AG04450 (cell line): ENCODE results near the gene COL25A1. TPM values are rescaled to one million over a fixed set of nuclear protein-coding genes. Genes with fewer than 3 reads are reported as not detected.

Experiments
- CTCF ChIA-PET: fragments of 300-600, 350-600 bp; formaldehyde crosslinking; extraction: SDS; loops from one replicate; lab custom pipeline; 2022; ENCODE audit warnings: antibody characterized with exemption, inconsistent platforms; lab: Charles Lee
- POLR2A ChIA-PET: fragments of 350-600 bp; formaldehyde crosslinking; extraction: SDS; loops from one replicate; lab custom pipeline; 2021; ENCODE audit warnings: antibody characterized with exemption, inconsistent platforms; lab: Yijun Ruan, JAX
- DNase-seq: peaks from one replicate; pipeline ENCODE4 v3.0.0-alpha.2; 2011; ENCODE audit warnings: low read depth, low spot score
- H3K27ac ChIP-seq: one replicate; pipeline ENCODE4 v1.5.1; 2012; ENCODE audit warnings: low read depth, low read length, control low read depth
- H3K27me3 ChIP-seq: one replicate; pipeline ENCODE4 v1.6.0; 2012; ENCODE audit warnings: low read length; ENCODE audit not compliant: control insufficient read depth, insufficient read depth
- H3K4me3 ChIP-seq: 2 replicates; pipeline ENCODE4 v1.5.1; 2011; ENCODE audit warnings: mild to moderate bottlenecking, low read depth, low read length, control low read depth
- H3K9me3 ChIP-seq: 2 replicates; pipeline ENCODE4 v1.5.1; 2012; ENCODE audit warnings: low read length; ENCODE audit not compliant: control insufficient read depth, insufficient read depth
- CTCF ChIP-seq: IDR thresholded peaks from 2 replicates; pipeline ENCODE4 v1.5.1; 2011; ENCODE audit warnings: low read depth, low read length, control low read depth, inconsistent platforms
- polyA plus RNA-seq: library from polyadenylated mRNA; depleted of rRNA; stranded (reverse); fragments of >200 nt; gene quantifications from 2 replicates; pipeline ENCODE4 v1.2.3, GENCODE V29; 2011

Gene COL25A1
- polyA plus RNA-seq, 1 experiment = not detected

- H3K4me3 ChIP-seq = no peak overlapping the region
- no peaks in the 10 kb centered on the region for H3K9me3 ChIP-seq
- ChIA-PET CTCF (no interaction called here), POLR2A (no interaction called here)
- no peak for DNase-seq
- no peaks in the 10 kb centered on the region for H3K27me3 ChIP-seq
- no peak for TF ChIP-seq CTCF
- no peak overlapping the region for H3K27ac ChIP-seq
Observed at GRCh38 chr4:108965472-108966076, 336.9 kb downstream of the COL25A1 start.

GRCh38 chr4:108965016-108965415 is 337.4 kb downstream of the COL25A1 start:
- Histone ChIP-seq H3K27me3 (no peaks in the 10 kb centered on the region), H3K4me3 (no peak overlapping the region), H3K9me3 (no peaks in the 10 kb centered on the region), H3K27ac (no peak overlapping the region)
- no peak for TF ChIP-seq CTCF
- DNase-seq = no peak
- CTCF ChIA-PET = no interaction called here
- POLR2A ChIA-PET = no interaction called here

GRCh38 chr4:108963910-108964309 is 338.5 kb downstream of the COL25A1 start:
- TF ChIP-seq CTCF = no peak
- CTCF ChIA-PET = no interaction called here
- no peak overlapping the region for H3K27ac ChIP-seq

GRCh38 chr4:108959491-108959890 is 343.0 kb downstream of the COL25A1 start:
- no peak overlapping the region for H3K27ac ChIP-seq
- no peak for TF ChIP-seq CTCF

More at GRCh38 chr4:108963910-108964309, 338.5 kb downstream of the COL25A1 start:
- Histone ChIP-seq H3K9me3 (no peaks in the 10 kb centered on the region), H3K27me3 (no peaks in the 10 kb centered on the region), H3K4me3 (no peak overlapping the region)
- no peak for DNase-seq
- POLR2A ChIA-PET = no interaction called here

GRCh38 chr4:108954880-108955279 is 347.6 kb downstream of the COL25A1 start:
- no peak overlapping the region for H3K4me3 ChIP-seq
- no peaks in the 10 kb centered on the region for H3K9me3 ChIP-seq
- CTCF ChIA-PET = no interaction called here
- no peaks in the 10 kb centered on the region for H3K27me3 ChIP-seq
- POLR2A ChIA-PET = no interaction called here
- no peak for TF ChIP-seq CTCF
- no peak for DNase-seq
- H3K27ac ChIP-seq = no peak overlapping the region

More at GRCh38 chr4:108959491-108959890, 343.0 kb downstream of the COL25A1 start:
- Histone ChIP-seq H3K4me3 (no peak overlapping the region), H3K9me3 (no peaks in the 10 kb centered on the region), H3K27me3 (no peaks in the 10 kb centered on the region)
- CTCF ChIA-PET = no interaction called here
- POLR2A ChIA-PET = no interaction called here
- DNase-seq = no peak
